ENCODE results near the gene WDFY4.

DNA sequence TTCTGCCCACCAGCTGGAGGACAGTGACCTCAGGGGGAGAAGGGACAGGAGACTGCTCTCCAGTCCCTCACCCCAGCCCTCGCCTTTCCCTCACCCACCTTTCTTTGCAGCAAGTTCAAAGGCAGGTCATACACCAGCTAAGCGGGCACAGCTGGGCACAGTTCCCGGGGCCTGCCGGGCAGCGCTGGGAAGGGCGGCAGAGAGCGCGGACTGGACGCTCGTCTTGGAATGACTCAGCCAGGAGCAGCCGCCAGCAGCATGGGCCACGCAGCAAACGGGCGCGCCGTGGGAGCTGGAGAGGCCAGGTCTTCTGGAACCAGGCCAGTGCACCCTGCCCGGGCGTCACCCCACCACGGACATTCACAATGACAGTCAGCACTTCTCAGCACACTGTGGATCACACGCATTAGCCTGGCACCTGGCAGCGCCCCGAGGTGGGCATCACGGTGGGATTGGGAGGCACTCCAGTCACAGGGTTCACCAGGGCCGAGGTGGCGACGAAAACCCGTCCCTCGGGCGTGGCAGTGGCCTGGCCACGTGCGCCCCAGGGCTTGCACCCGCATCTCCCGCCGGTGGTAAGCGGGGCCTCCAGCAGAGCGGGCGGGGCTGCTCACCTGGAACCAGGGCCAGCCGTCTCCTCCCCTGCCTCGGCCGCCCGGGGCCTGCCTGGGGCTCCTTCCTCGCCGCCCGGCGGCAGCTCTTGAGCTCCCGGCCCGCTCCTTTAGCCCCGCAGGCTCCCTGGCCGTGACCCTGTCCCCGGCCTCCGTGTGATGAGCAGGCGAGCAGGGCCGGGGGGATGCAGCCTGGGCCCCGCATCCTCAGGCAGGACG, 29.0 kb upstream of the WDFY4 start:
- TF ChIP-seq KDM5A (IDR thresholded peaks at IDR 0.05) (no peak), SREBF2 (IDR thresholded peaks at IDR 0.05) (no peak), RARB (CRISPR knock-in tag; IDR thresholded peaks at IDR 0.05) (no peak), HOXB5 (CRISPR knock-in tag; IDR thresholded peaks at IDR 0.05) (no peak), JUNB (IDR thresholded peaks at IDR 0.05) (no peak), KDM1A (IDR thresholded peaks at IDR 0.05; ENCODE audit: low read depth) (no peak), JUN (IDR thresholded peaks at IDR 0.05) (peak; percentile 13 to 61; a peak in 2 of 5 replicates), FOSL2 (IDR thresholded peaks at IDR 0.05) (no peak), FOSL2 (CRISPR knock-in tag; IDR thresholded peaks at IDR 0.05) (peak; percentile 56)
- TF ChIP-seq, protein P1, sequence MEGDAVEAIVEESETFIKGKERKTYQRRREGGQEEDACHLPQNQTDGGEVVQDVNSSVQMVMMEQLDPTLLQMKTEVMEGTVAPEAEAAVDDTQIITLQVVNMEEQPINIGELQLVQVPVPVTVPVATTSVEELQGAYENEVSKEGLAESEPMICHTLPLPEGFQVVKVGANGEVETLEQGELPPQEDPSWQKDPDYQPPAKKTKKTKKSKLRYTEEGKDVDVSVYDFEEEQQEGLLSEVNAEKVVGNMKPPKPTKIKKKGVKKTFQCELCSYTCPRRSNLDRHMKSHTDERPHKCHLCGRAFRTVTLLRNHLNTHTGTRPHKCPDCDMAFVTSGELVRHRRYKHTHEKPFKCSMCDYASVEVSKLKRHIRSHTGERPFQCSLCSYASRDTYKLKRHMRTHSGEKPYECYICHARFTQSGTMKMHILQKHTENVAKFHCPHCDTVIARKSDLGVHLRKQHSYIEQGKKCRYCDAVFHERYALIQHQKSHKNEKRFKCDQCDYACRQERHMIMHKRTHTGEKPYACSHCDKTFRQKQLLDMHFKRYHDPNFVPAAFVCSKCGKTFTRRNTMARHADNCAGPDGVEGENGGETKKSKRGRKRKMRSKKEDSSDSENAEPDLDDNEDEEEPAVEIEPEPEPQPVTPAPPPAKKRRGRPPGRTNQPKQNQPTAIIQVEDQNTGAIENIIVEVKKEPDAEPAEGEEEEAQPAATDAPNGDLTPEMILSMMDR (IDR thresholded peaks at IDR 0.05) = no peak
- TF ChIP-seq, protein P2, sequence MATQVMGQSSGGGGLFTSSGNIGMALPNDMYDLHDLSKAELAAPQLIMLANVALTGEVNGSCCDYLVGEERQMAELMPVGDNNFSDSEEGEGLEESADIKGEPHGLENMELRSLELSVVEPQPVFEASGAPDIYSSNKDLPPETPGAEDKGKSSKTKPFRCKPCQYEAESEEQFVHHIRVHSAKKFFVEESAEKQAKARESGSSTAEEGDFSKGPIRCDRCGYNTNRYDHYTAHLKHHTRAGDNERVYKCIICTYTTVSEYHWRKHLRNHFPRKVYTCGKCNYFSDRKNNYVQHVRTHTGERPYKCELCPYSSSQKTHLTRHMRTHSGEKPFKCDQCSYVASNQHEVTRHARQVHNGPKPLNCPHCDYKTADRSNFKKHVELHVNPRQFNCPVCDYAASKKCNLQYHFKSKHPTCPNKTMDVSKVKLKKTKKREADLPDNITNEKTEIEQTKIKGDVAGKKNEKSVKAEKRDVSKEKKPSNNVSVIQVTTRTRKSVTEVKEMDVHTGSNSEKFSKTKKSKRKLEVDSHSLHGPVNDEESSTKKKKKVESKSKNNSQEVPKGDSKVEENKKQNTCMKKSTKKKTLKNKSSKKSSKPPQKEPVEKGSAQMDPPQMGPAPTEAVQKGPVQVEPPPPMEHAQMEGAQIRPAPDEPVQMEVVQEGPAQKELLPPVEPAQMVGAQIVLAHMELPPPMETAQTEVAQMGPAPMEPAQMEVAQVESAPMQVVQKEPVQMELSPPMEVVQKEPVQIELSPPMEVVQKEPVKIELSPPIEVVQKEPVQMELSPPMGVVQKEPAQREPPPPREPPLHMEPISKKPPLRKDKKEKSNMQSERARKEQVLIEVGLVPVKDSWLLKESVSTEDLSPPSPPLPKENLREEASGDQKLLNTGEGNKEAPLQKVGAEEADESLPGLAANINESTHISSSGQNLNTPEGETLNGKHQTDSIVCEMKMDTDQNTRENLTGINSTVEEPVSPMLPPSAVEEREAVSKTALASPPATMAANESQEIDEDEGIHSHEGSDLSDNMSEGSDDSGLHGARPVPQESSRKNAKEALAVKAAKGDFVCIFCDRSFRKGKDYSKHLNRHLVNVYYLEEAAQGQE (IDR thresholded peaks at IDR 0.05) = no peak
- TF ChIP-seq, protein P3, sequence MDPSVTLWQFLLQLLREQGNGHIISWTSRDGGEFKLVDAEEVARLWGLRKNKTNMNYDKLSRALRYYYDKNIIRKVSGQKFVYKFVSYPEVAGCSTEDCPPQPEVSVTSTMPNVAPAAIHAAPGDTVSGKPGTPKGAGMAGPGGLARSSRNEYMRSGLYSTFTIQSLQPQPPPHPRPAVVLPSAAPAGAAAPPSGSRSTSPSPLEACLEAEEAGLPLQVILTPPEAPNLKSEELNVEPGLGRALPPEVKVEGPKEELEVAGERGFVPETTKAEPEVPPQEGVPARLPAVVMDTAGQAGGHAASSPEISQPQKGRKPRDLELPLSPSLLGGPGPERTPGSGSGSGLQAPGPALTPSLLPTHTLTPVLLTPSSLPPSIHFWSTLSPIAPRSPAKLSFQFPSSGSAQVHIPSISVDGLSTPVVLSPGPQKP (IDR thresholded peaks at IDR 0.05; ENCODE audit: low read depth, low read length) = no peak
- TF ChIP-seq, protein P4, sequence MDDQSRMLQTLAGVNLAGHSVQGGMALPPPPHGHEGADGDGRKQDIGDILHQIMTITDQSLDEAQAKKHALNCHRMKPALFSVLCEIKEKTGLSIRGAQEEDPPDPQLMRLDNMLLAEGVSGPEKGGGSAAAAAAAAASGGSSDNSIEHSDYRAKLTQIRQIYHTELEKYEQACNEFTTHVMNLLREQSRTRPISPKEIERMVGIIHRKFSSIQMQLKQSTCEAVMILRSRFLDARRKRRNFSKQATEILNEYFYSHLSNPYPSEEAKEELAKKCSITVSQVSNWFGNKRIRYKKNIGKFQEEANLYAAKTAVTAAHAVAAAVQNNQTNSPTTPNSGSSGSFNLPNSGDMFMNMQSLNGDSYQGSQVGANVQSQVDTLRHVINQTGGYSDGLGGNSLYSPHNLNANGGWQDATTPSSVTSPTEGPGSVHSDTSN (IDR thresholded peaks at IDR 0.05) = no peak
- TF ChIP-seq, protein P5, sequence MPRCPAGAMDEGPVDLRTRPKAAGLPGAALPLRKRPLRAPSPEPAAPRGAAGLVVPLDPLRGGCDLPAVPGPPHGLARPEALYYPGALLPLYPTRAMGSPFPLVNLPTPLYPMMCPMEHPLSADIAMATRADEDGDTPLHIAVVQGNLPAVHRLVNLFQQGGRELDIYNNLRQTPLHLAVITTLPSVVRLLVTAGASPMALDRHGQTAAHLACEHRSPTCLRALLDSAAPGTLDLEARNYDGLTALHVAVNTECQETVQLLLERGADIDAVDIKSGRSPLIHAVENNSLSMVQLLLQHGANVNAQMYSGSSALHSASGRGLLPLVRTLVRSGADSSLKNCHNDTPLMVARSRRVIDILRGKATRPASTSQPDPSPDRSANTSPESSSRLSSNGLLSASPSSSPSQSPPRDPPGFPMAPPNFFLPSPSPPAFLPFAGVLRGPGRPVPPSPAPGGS (IDR thresholded peaks at IDR 0.05) = no peak
